DMS79 treated with DMSO at 0.1 percent for 48 hours (cell line): Measurements from ENCODE around the gene SMU1.

Experiments
- DNase-seq: peaks from one replicate; lab custom pipeline; 2025; lab: John Stamatoyannopoulos, UW

The SMU1 gene

GRCh38 chr9:33044677-33045282 lies 31.7 kb downstream of the SMU1 start:
- DNase-seq, result peak; percentile 53

- peak; percentile 85 for DNase-seq
Measured at GRCh38 chr9:33044162-33044673, 32.3 kb downstream of the SMU1 start.

GRCh38 chr9:33043671-33044070 lies 32.8 kb downstream of the SMU1 start:
- DNase-seq, result peak; percentile 27

- DNase-seq, result no peak
Measured at GRCh38 chr9:33042473-33042872, 34.0 kb downstream of the SMU1 start.

- no peak for DNase-seq
Measured at GRCh38 chr9:33041432-33042188, 34.9 kb downstream of the SMU1 start.

GRCh38 chr9:33040792-33041431 lies 35.6 kb downstream of the SMU1 start:
- DNase-seq, result no peak

GRCh38 chr9:33032865-33033264 lies 43.6 kb downstream of the SMU1 start:
- DNase-seq, result no peak

GRCh38 chr9:33032292-33032691 lies 44.2 kb downstream of the SMU1 start:
- no peak for DNase-seq

GRCh38 chr9:33030285-33030684 lies 46.2 kb downstream of the SMU1 start:
- DNase-seq, result no peak

GRCh38 chr9:33029231-33029786 lies 47.2 kb downstream of the SMU1 start:
- DNase-seq, result no peak

GRCh38 chr9:33025572-33026342 lies 50.7 kb downstream of the SMU1 start:
- DNase-seq, result peak; percentile 78

- peak; percentile 85 for DNase-seq
Measured at GRCh38 chr9:33024966-33025571, 51.4 kb downstream of the SMU1 start, which contains the start of gene DNAJA1. DNAJA1 (plus strand) TSS chr9:33025273; CDS start chr9:33026485, 1,212 bp downstream.

- peak; percentile 33 for DNase-seq
Measured at GRCh38 chr9:33024126-33024965, 52.1 kb downstream of the SMU1 start.

GRCh38 chr9:33023661-33024060 lies 52.8 kb downstream of the SMU1 start:
- DNase-seq, result no peak

- DNase-seq, result no peak
Measured at GRCh38 chr9:33022755-33023154, 53.7 kb downstream of the SMU1 start.

- no peak for DNase-seq
Measured at GRCh38 chr9:33022303-33022702, 54.2 kb downstream of the SMU1 start.

- no peak for DNase-seq
Measured at GRCh38 chr9:33019797-33020196, 56.7 kb downstream of the SMU1 start.

GRCh38 chr9:33017283-33018041 lies 59.0 kb downstream of the SMU1 start:
- no peak for DNase-seq

GRCh38 chr9:33014665-33015014 lies 61.8 kb downstream of the SMU1 start:
- no peak for DNase-seq
